GM10266 (cell line): ENCODE results near the gene PTGR2.

ENCODE experiments used
- DNase-seq: peaks from one replicate; pipeline ENCODE4 v3.0.0; 2012; ENCODE audit errors: extremely low spot score
- CTCF ChIP-seq: IDR thresholded peaks from 2 replicates; pipeline ENCODE4 v1.5.1; 2012; ENCODE audit warnings: mild to moderate bottlenecking, low read depth; ENCODE audit not compliant: control insufficient read depth, insufficient read depth; ENCODE audit errors: missing control alignments

Gene PTGR2

DNA sequence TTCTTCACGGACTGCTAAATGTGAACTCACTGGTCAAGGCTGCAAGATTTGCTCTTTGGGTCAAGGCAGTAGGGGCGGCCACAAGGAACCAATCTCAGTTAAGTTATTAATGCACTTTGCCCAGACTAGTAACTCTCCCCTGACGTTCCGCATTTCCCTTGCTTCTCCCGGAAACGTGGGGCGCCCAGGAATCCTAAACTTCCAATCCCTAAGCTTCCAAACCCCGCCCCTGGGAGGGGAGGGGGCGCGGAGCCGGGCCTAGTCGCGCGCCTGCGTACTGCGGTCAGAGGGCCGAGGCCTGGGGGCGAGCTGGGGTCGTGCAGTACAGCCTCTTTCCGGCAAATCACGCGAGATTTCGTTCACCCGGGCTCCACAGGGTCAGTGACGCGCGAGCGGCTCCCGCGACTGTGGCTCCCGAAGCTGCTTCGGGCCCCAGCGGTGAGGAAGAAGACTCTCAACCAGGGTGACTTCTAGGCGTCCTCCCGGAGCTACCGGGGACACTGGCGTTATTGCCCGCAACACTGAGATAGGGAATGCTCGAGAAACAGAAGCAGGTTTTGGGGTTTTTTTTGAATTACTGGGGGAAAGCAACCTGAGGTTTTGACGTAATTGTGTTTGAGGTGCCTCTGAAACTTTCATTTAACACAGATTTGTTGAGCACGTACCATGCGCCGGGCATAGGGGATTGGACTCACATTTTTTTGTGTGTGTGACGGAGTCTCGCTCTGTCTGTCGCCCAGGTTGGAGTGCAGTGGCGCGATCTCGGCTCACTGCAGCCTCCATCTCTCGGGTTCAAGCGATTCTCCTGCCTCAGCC lies at the start of gene PTGR2:
TSS of gene PTGR2 (plus strand) at position 265 of the 816 bp plus-strand sequence. CDS start 7,032 bp downstream, outside the sequence.
- peak; percentile 93 for DNase-seq
- TF ChIP-seq CTCF = no peak

DNA sequence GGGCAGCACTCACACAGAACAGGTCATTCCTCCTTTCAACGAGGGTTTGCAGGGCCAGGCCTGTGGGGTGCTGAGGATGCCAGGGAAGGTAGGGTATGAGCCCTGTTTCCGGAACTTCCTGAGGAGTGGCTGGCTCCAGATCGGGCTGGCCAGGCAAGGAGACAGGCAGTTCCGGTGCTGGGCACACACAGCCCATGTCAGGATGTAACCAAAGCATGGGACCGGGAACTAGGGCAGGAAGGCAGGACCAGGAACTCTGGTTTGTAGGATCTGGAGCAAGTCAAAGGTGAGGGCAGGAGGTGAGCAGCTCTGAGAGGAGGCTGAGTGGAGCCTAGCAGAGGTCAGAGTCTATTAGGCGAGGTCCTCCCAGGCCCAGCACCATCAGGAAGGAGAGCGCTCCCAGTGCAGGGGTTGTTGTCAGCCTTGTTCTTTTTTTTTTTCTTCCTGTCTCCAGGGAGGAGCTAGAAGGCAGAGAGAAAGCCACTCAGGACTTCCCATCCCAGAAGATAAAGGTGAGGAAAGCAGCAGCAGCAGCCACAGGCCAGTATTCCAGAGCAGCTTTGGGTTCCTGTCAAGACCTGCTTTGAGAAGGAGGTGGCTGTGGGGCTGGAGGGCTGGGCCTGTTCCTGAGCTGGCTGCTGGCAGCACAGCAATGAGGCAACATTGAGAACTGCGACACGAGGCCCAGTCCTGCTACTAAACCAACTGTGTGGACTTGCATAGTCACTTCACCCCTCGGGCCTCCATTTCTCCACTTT lies 49.0 kb upstream of the PTGR2 start:
- no peak for DNase-seq
- no peak for TF ChIP-seq CTCF

DNA sequence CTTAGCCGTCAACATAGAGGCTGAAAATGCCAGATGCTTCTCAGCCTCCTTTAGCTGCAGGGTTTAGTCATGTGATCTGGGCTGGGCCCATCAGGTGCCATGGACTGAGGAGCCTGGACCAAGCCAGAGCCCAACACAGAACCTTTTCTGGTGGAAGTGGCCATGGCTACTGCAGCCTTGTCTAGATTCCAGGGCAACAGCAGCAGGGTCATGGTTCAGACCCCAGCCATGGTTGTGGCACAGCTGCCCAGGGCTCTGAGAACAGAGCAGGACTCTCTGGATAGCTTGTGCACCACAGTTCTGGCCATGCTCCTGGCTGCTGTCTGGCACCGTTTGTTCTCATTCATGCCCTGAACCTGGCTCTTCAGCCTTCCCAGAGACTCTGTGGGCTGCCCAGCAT lies 47.0 kb upstream of the PTGR2 start:
- no peak for TF ChIP-seq CTCF
- no peak for DNase-seq

GRCh38 chr14:73807457-73807856 lies 44.2 kb upstream of the PTGR2 start:
- DNase-seq = no peak
- TF ChIP-seq CTCF = no peak

DNA sequence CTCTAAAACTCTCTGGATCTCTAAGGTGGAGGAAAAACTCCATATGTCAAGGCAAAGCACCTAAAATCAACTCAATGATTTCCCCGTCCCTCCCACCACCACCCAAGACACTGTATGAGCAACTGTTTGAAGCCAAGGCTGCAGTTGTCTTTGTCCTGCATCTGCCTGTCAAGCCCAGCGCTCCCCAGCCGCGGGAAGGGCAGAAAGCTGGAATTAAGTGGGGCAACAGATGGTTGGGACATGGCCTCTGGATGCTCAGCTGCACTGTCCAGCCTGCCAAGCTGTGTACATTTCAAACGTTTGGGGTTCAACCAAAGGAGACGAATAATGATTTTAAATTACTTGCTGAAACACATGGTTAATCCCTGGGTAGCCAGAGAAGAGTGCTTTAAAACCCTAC lies 42.2 kb upstream of the PTGR2 start:
- no peak for TF ChIP-seq CTCF
- DNase-seq = no peak

- DNase-seq = no peak
- TF ChIP-seq CTCF = no peak
These were observed 41.0 kb upstream of the PTGR2 start for GRCh38 chr14:73810478-73811163.
